IPS DF 6.9 (cell line): ENCODE data around the gene SDR39U1.

Experiments
- DNase-seq: peaks from one replicate; pipeline ENCODE4 v3.0.0-alpha.2; 2013; ENCODE audit warnings: low read depth, low spot score
- H3K27ac ChIP-seq: one replicate; pipeline ENCODE4 v1.5.1; 2013; ENCODE audit warnings: low read length, control low read depth
- H3K27me3 ChIP-seq: 2 replicates; pipeline ENCODE4 v1.6.1; 2013; ENCODE audit warnings: mild to moderate bottlenecking, low read length; ENCODE audit not compliant: control insufficient read depth, insufficient read depth
- H3K36me3 ChIP-seq: 2 replicates; pipeline ENCODE4 v1.6.1; 2013; ENCODE audit warnings: low read length; ENCODE audit not compliant: control insufficient read depth, insufficient read depth
- H3K4me1 ChIP-seq: 2 replicates; pipeline ENCODE4 v1.6.1; 2013; ENCODE audit warnings: low read length; ENCODE audit not compliant: control insufficient read depth, insufficient read depth
- H3K4me3 ChIP-seq: 2 replicates; pipeline ENCODE4 v1.5.1; 2013; ENCODE audit warnings: mild to moderate bottlenecking, low read length
- H3K9me3 ChIP-seq: 2 replicates; pipeline ENCODE4 v1.6.1; 2013; ENCODE audit warnings: low read length, inconsistent platforms; ENCODE audit not compliant: control insufficient read depth, insufficient read depth
- WGBS: extraction: QIAGEN DNeasy Blood & Tissue Kit; methylation state at CpG from one replicate; pipeline ENCODE4 v1.1.7; 2013; ENCODE audit warnings: mixed read lengths, missing lambda C conversion rate; ENCODE audit not compliant: insufficient read length, insufficient coverage; 5-methylcytosine and 5-hydroxymethylcytosine counted together

SDR39U1 gene

DNA sequence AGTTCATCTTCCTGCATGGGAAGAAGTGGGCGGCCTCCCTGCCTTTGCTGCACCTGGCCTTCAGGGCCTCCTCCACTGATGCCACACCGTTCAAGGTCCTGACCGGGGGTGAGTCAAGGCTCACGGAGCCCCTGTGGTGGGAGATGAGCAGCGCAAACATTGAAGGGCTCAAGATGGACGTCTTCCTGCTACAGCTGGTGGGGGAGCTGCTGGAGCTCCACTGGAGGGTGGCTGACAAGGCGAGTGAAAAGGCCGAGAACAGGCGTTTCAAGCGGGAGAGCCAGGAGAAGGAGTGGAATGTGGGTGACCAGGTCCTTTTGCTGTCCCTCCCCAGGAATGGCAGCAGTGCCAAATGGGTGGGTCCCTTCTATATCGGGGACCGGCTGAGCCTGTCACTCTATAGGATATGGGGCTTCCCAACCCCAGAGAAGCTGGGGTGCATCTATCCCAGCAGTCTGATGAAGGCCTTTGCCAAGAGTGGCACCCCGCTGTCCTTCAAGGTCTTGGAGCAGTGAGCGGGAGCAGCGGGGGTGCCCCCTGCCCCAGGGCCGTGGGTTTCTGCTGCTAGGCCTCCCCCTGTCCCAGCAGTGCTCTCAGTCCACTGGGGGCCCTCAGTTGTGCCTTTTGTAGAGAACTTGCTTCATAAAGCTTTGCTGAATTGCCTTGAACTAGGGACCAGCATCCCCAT is 25.5 kb downstream of the SDR39U1 start:
- H3K4me3 ChIP-seq, result no peak overlapping the region
- H3K9me3 ChIP-seq, result no peaks in the 10 kb centered on the region
- no peak overlapping the region for H3K27ac ChIP-seq
- no peaks in the 10 kb centered on the region for H3K4me1 ChIP-seq
- H3K27me3 ChIP-seq, result no peaks in the 10 kb centered on the region
- DNase-seq, result no peak
- WGBS, result no CpG with 5 or more reads among the region's 16 CpGs
- peaks cover 14% of the 10 kb centered on the region for H3K36me3 ChIP-seq

GRCh38 chr14:24416254-24416931 is 26.2 kb downstream of the SDR39U1 start:
- Histone ChIP-seq H3K9me3 (no peaks in the 10 kb centered on the region), H3K4me1 (peaks cover 2% of the 10 kb centered on the region; the same call in 1 of the 2 replicates), H3K4me3 (no peak overlapping the region), H3K27me3 (no peaks in the 10 kb centered on the region), H3K36me3 (peaks cover 14% of the 10 kb centered on the region), H3K27ac (no peak overlapping the region)
- no peak for DNase-seq
- no CpG with 5 or more reads among the region's 19 CpGs for WGBS

GRCh38 chr14:24415421-24416253 is 26.9 kb downstream of the SDR39U1 start:
- DNase-seq, result no peak
- no peak overlapping the region for H3K4me3 ChIP-seq
- H3K4me1 ChIP-seq, result peaks cover 2% of the 10 kb centered on the region; the same call in 1 of the 2 replicates
- no peaks in the 10 kb centered on the region for H3K27me3 ChIP-seq
- H3K27ac ChIP-seq, result no peak overlapping the region
- H3K36me3 ChIP-seq, result peaks cover 14% of the 10 kb centered on the region
- WGBS, result no CpG with 5 or more reads among the region's 25 CpGs
- H3K9me3 ChIP-seq, result no peaks in the 10 kb centered on the region

GRCh38 chr14:24414732-24415420 is 27.7 kb downstream of the SDR39U1 start:
- H3K27ac ChIP-seq, result no peak overlapping the region
- no peaks in the 10 kb centered on the region for H3K9me3 ChIP-seq
- WGBS, result no CpG with 5 or more reads among the region's 15 CpGs
- peaks cover 2% of the 10 kb centered on the region; the same call in 1 of the 2 replicates for H3K4me1 ChIP-seq
- DNase-seq, result no peak
- H3K4me3 ChIP-seq, result no peak overlapping the region
- peaks cover 14% of the 10 kb centered on the region for H3K36me3 ChIP-seq
- no peaks in the 10 kb centered on the region for H3K27me3 ChIP-seq

- Histone ChIP-seq H3K9me3 (no peaks in the 10 kb centered on the region), H3K4me1 (peaks cover 2% of the 10 kb centered on the region; the same call in 1 of the 2 replicates), H3K36me3 (peaks cover 14% of the 10 kb centered on the region), H3K4me3 (no peak overlapping the region), H3K27me3 (no peaks in the 10 kb centered on the region), H3K27ac (no peak overlapping the region)
- WGBS, result no CpG with 5 or more reads among the region's 1 CpG
- no peak for DNase-seq
These were observed 28.5 kb downstream of the SDR39U1 start for GRCh38 chr14:24414077-24414476.

DNA sequence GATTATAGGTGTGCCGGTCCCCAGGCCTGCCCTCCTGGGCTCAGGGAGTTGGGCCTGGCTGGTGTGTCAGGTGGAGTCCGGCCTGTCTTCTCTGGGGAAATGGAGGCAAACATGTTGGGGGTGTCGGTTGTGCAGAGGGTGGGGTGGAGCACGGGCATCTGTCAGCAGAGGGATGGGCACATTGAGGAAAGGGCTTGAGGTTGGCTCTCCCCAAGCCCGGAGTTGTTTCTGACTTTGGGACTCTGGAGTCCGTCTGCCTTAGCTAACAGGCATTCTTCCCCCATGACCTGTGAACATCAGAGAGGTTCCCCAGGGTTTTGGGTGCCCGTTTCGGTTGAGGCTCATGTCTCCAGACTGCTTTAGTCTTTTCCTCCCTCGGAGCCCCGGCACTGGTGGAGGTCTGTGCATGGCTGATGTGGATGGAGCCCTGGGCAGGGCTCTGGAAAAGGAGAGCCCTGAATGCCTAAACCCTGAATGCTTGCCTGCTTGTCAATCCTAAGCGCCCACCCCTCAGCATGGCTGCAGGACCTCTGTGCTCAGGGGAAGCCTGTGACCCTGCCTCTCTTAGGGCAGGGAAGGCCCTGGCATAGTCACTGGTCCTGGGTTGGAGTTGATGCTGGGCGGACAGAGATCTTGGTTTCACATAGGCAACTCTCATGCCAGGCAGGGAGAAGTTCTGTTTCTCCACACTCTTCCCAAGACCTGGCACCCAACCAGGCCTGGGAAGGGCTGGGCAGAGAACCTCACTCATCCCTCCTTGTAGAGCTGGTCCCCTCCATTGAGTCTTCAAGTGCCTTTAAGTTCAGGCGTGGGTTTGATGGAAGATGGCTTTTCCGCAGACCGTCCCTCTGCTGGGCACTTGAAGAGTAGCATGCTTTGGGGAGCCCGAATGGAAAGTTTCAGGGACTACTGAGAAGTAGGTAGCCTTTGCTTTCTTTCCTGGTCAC is 30.9 kb downstream of the SDR39U1 start:
- WGBS, result no CpG with 5 or more reads among the region's 16 CpGs
- Histone ChIP-seq H3K27ac (no peak overlapping the region), H3K27me3 (no peaks in the 10 kb centered on the region), H3K4me1 (peaks cover 2% of the 10 kb centered on the region; the same call in 1 of the 2 replicates), H3K36me3 (peaks cover 14% of the 10 kb centered on the region), H3K9me3 (no peaks in the 10 kb centered on the region), H3K4me3 (no peak overlapping the region)
- DNase-seq, result no peak

- no CpG with 5 or more reads among the region's 10 CpGs for WGBS
- DNase-seq, result no peak
These were observed 32.6 kb downstream of the SDR39U1 start for GRCh38 chr14:24409956-24410355.

DNA sequence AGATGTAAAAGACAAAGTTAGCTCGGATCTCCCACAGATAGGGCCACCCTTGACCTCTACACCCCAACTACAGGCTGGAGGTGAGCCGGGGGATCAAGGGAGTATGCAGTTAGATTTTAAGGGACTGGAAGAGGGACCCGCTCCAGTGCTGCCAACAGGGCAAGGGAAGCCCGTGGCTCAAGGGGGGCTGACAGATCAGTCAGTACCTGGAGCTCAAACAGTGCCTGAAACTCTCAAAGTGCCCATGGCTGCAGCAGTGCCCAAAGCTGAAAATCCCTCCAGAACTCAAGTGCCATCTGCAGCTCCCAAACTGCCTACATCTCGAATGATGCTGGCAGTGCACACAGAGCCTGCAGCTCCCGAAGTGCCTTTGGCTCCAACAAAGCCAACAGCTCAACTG is 33.4 kb downstream of the SDR39U1 start:
- Histone ChIP-seq H3K36me3 (peaks cover 4% of the 10 kb centered on the region; the same call in 1 of the 2 replicates), H3K27ac (no peak overlapping the region), H3K27me3 (no peaks in the 10 kb centered on the region), H3K4me1 (peaks cover 2% of the 10 kb centered on the region; the same call in 1 of the 2 replicates), H3K4me3 (no peak overlapping the region), H3K9me3 (no peaks in the 10 kb centered on the region)
- WGBS, result no CpG with 5 or more reads among the region's 6 CpGs
- no peak for DNase-seq

More at GRCh38 chr14:24409956-24410355, 32.6 kb downstream of the SDR39U1 start:
- Histone ChIP-seq H3K4me3 (no peak overlapping the region), H3K27me3 (no peaks in the 10 kb centered on the region), H3K36me3 (peaks cover 10% of the 10 kb centered on the region), H3K4me1 (peaks cover 2% of the 10 kb centered on the region; the same call in 1 of the 2 replicates), H3K9me3 (no peaks in the 10 kb centered on the region), H3K27ac (no peak overlapping the region)

- Histone ChIP-seq H3K9me3 (no peaks in the 10 kb centered on the region), H3K36me3 (no peaks in the 10 kb centered on the region; the same call in 1 of the 2 replicates), H3K4me3 (no peak overlapping the region), H3K27me3 (no peaks in the 10 kb centered on the region), H3K4me1 (peaks cover 2% of the 10 kb centered on the region; the same call in 1 of the 2 replicates), H3K27ac (no peak overlapping the region)
- no CpG with 5 or more reads among the region's 3 CpGs for WGBS
- no peak for DNase-seq
These were observed 33.8 kb downstream of the SDR39U1 start for GRCh38 chr14:24408764-24409163.
